GM12873 (cell line): ENCODE measurements around the gene KLHDC7A.

Source experiments
- TF ChIP-seq, protein P1 (sequence below): IDR thresholded peaks from 2 replicates; pipeline ENCODE4 v1.5.1; 2012; ENCODE audit warnings: low read depth, mild to moderate bottlenecking, moderate library complexity, low read length, control low read depth; ENCODE audit not compliant: insufficient read depth; ENCODE audit errors: missing control alignments

Gene KLHDC7A

GRCh38 chr1:18496497-18497235 lies 15.9 kb downstream of the KLHDC7A start:
- TF ChIP-seq, protein P1, sequence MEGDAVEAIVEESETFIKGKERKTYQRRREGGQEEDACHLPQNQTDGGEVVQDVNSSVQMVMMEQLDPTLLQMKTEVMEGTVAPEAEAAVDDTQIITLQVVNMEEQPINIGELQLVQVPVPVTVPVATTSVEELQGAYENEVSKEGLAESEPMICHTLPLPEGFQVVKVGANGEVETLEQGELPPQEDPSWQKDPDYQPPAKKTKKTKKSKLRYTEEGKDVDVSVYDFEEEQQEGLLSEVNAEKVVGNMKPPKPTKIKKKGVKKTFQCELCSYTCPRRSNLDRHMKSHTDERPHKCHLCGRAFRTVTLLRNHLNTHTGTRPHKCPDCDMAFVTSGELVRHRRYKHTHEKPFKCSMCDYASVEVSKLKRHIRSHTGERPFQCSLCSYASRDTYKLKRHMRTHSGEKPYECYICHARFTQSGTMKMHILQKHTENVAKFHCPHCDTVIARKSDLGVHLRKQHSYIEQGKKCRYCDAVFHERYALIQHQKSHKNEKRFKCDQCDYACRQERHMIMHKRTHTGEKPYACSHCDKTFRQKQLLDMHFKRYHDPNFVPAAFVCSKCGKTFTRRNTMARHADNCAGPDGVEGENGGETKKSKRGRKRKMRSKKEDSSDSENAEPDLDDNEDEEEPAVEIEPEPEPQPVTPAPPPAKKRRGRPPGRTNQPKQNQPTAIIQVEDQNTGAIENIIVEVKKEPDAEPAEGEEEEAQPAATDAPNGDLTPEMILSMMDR = no peak

DNA sequence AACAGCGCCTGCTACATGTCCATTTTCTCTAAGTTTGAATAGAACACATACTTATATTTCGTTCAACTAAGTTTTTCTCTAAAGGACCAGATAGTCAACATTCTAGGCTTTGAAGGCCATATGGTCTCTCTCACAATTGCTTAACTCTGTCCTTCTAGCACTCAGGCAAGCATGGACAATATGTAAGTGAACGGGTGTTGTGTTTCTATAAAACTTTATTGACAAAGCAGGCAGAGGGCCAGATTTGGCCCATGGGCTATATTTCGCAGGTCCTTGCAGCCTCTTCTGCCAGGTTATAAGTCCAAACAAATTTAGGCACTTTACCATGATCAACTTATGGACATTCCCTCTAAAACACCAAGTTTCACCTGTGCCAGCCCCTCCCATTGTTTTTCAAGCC lies 21.1 kb downstream of the KLHDC7A start:
- TF ChIP-seq, protein P1 = no peak

DNA sequence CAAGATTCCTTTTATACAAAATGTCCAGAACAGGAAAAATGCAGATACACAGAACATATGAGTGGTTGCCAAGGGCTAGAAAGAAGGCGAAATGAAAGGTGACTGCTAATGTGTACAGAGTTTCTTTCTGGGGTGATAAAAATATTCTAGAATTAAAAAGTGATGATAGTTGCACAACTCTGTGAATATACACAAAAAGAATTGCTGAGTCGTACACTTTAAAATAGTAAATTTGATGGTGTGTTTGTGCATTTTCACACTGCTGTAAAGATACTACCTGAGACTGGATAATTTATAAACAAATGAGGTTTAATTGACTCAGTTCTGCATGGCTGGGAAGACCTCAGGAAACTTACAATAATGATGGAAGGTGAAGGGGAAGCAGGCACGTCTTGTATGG lies 23.9 kb downstream of the KLHDC7A start:
- TF ChIP-seq, protein P1 = no peak

GRCh38 chr1:18505666-18506065 lies 24.9 kb downstream of the KLHDC7A start:
- TF ChIP-seq, protein P1 = no peak

DNA sequence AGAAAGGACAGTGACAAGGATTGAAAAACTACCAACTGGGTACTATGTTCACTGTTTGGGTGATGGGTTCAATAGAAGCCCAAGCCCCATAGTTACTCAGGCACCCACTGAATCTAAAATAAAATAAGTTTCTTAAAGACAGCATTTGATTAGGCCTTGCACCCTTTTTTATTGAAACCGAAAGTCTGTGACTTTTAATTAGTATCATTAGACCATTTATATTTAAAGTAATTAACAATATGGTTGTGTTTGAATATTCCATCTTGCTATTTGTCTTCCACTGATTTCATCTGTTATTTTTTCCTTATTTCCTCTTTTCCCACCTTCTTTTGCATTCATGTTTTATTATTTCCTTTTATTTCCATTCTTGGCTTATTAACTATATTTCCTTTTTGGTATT lies 27.4 kb downstream of the KLHDC7A start:
- TF ChIP-seq, protein P1 = no peak

DNA sequence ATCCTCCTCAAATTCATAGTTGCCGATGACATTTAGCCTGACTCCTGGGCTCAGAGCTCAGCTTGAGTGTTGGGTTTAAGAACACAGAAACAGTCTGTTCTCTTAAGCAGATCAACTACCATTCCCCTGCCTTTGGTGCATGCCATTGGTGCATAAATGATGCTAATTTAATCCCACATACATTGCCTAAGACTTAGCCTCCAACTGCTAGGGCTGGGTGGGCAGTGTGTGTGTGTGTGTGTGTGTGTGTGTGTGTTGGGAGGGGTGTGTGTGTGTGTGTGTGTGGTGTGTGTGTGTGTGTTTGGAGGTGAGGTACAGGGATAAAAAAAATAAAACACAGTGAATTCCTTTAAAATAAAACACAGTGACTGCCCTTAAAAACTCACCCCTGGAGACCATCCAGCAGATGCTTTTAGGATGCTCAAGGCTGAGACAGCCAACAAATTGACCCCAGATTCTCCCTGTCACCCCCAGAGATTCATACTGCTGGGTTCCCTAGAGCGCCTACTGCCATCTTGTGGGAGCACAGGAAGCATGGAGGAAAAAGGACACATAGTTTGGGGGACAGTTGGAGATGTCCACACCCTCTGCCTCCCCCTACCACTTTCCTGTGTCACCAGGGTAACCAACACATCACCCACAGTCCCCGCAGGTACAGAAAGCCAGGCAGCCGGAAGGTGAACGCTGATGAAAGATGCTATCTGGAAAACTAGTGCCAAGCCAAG lies 30.6 kb downstream of the KLHDC7A start:
- TF ChIP-seq, protein P1 = no peak

DNA sequence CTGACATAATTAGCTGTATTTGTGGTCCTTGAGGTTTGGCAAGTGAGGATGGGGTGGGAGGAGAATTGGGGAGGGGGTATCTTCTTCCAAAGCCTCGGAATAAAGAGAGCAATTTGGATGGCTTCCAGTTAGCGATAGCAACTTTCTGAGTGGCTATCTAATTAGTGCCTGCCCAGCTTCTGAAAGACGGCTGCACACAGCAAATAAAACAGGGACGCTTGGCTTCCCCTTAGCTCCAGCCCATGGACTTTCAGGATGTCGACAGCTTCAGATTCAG lies 31.1 kb downstream of the KLHDC7A start:
- TF ChIP-seq, protein P1 = no peak
